Gastrocnemius medialis (tissue), 4 donors: Measurements from ENCODE around the gene DIP2C. TPM values are rescaled to one million over a fixed set of nuclear protein-coding genes. Genes with fewer than 3 reads are reported as not detected.

ENCODE experiments used
- ATAC-seq, 2 donors: fragments of 150-250 bp; one replicate each; pipeline ENCODE4 v1.9.1; 2016
- DNase-seq, 2 donors: peaks; one replicate each; pipeline ENCODE4 v3.0.0-alpha.2; 2019
- H3K27ac ChIP-seq, 4 donors: fragments of 200-600 bp; sonication (generic); 1 replicate in 1 of 4; 2 replicates in 3 of 4; pipeline ENCODE4 v1.5.1; 2016 to 2018; ENCODE audit warnings: mild to moderate bottlenecking in 2 of 4, moderate library complexity in 1 of 4
- H3K27me3 ChIP-seq, 3 donors: fragments of 200-600 bp; sonication (generic) in 2 of 3; 1 replicate in 1 of 3; 2 replicates in 2 of 3; pipeline versions ENCODE4 v1.5.1 to v1.6.0; 2016 to 2019; ENCODE audit warnings: mild to moderate bottlenecking in 1 of 3, moderate library complexity in 1 of 3
- H3K36me3 ChIP-seq, 2 donors: fragments of 200-600 bp; sonication (generic) in 1 of 2; one replicate each; pipeline ENCODE4 v1.5.1; 2017 to 2018
- H3K4me1 ChIP-seq, 2 donors: fragments of 200-600 bp; sonication (generic) in 1 of 2; one replicate each; pipeline ENCODE4 v1.5.1; 2016 to 2017; ENCODE audit warnings: mild to moderate bottlenecking in 2 of 2
- H3K4me3 ChIP-seq, 4 donors: fragments of 200-600 bp; sonication (generic) in 3 of 4; 1 replicate in 1 of 4; 2 replicates in 3 of 4; pipeline ENCODE4 v1.5.1; 2016 to 2019; ENCODE audit warnings: mild to moderate bottlenecking in 2 of 4
- H3K9me3 ChIP-seq, 3 donors: fragments of 200-600 bp; sonication (generic) in 2 of 3; 1 replicate in 1 of 3; 2 replicates in 2 of 3; pipeline ENCODE4 v1.5.1; 2016 to 2019
- CTCF ChIP-seq, 5 experiments: fragments of 450-650 bp in 3 of 5; fragments of 200-600 bp in 2 of 5; sonication (generic) in 2 of 5; IDR thresholded peaks in 4 of 5; conservative IDR thresholded peaks in 1 of 5; 1 replicate in 4 of 5; 2 replicates in 1 of 5; pipeline ENCODE4 v1.5.1; 2016 to 2019; ENCODE audit warnings: antibody characterized with exemption in 5 of 5, mild to moderate bottlenecking in 3 of 5, moderate library complexity in 3 of 5
- POLR2A ChIP-seq, 2 donors: fragments of 450-650 bp; IDR thresholded peaks; one replicate each; pipeline ENCODE4 v1.6.1; 2017; ENCODE audit warnings: antibody characterized with exemption in 2 of 2, mild to moderate bottlenecking in 2 of 2, moderate library complexity in 2 of 2
- in situ Hi-C, 4 donors: fragments of 200-750 bp; cut with MboI; loops; one replicate each; pipeline versions ENCODE4 v1.15.0 to v1.8.0; 2017; ENCODE audit warnings: low sequenced_read_pairs in 4 of 4
- intact Hi-C: fragments of 100-400 bp; cut with DNase I; formaldehyde crosslinking; loops from one replicate; pipeline ENCODE4 v1.15.1; 2023; ENCODE audit warnings: low total_unique reads
- total RNA-seq, 4 donors: library from RNA; depleted of rRNA; stranded (reverse); fragments of >200 nt; gene quantifications; one replicate each; pipeline versions ENCODE4 v1.1.0 to v1.2.3, GENCODE V29; 2016

Gene DIP2C
- total RNA-seq, 4 donors from 2014 or later, result 19.1 to 60.0 (median 30.2) TPM

- peaks cover 13 to 33% of the 10 kb centered on the region in 2 donors for H3K4me1 ChIP-seq
- H3K36me3 ChIP-seq, result no peaks in the 10 kb centered on the region
- in situ Hi-C loops, result loop anchor here in 1 of 4 donors (25.0 kb wide), 1 partner anchor 196 kb away; no protein-coding TSS in a partner anchor
- H3K27ac ChIP-seq, result no peak overlapping the region
- H3K4me3 ChIP-seq, result no peak overlapping the region
- no peak for TF ChIP-seq POLR2A (IDR thresholded peaks at IDR 0.05)
- TF ChIP-seq CTCF (IDR thresholded peaks at IDR 0.05 in 4 of 5, conservative IDR thresholded peaks at IDR 0.05 in 1 of 5), result no peak
- DNase-seq (no peak), ATAC-seq (no peak)
- intact Hi-C loops, result loop anchor here (5.0 kb wide), 1 partner anchor 196 kb away; no protein-coding TSS in a partner anchor
- H3K9me3 ChIP-seq, result no peaks in the 10 kb centered on the region
- no peaks in the 10 kb centered on the region for H3K27me3 ChIP-seq
Observed at GRCh38 chr10:591646-592045, 97.8 kb downstream of the DIP2C start.

GRCh38 chr10:590721-591120, 98.7 kb downstream of the DIP2C start:
- H3K4me1 ChIP-seq, result peaks cover 21 to 42% of the 10 kb centered on the region in 2 donors
- intact Hi-C loops (loop anchor here (5.0 kb wide), 1 partner anchor 197 kb away; no protein-coding TSS in a partner anchor), in situ Hi-C loops (loop anchor here in 1 of 4 donors (25.0 kb wide), 1 partner anchor 197 kb away; no protein-coding TSS in a partner anchor)
- no peak for DNase-seq
- no peaks in the 10 kb centered on the region for H3K36me3 ChIP-seq
- ATAC-seq, result no peak
- no peak overlapping the region for H3K4me3 ChIP-seq
- peak overlapping the region in 2 of 4 donors; percentile 33 to 50 for H3K27ac ChIP-seq
- TF ChIP-seq POLR2A (IDR thresholded peaks at IDR 0.05) (no peak), CTCF (IDR thresholded peaks at IDR 0.05 in 4 of 5, conservative IDR thresholded peaks at IDR 0.05 in 1 of 5) (no peak)
- H3K27me3 ChIP-seq, result no peaks in the 10 kb centered on the region
- no peaks in the 10 kb centered on the region for H3K9me3 ChIP-seq

GRCh38 chr10:589961-590680, 99.3 kb downstream of the DIP2C start:
- in situ Hi-C loops, result loop anchor here in 1 of 4 donors (25.0 kb wide), 1 partner anchor 197 kb away; no protein-coding TSS in a partner anchor
- intact Hi-C loops, result loop anchor here (5.0 kb wide), 1 partner anchor 197 kb away; no protein-coding TSS in a partner anchor

More at GRCh38 chr10:589961-590680, 99.3 kb downstream of the DIP2C start:
- H3K27ac ChIP-seq, result peak overlapping the region in 2 of 4 donors; percentile 33 to 50
- no peak for TF ChIP-seq POLR2A (IDR thresholded peaks at IDR 0.05)
- no peak for TF ChIP-seq CTCF (IDR thresholded peaks at IDR 0.05 in 4 of 5, conservative IDR thresholded peaks at IDR 0.05 in 1 of 5)
- ATAC-seq (peak; percentile 13 to 51), DNase-seq (no peak)
- H3K9me3 ChIP-seq, result no peaks in the 10 kb centered on the region
- H3K4me1 ChIP-seq, result peaks cover 27 to 43% of the 10 kb centered on the region in 2 donors
- H3K4me3 ChIP-seq, result no peak overlapping the region
- H3K36me3 ChIP-seq, result no peaks in the 10 kb centered on the region
- no peaks in the 10 kb centered on the region for H3K27me3 ChIP-seq
